ENCODE results near the gene ITIH2.

The ITIH2 gene

DNA sequence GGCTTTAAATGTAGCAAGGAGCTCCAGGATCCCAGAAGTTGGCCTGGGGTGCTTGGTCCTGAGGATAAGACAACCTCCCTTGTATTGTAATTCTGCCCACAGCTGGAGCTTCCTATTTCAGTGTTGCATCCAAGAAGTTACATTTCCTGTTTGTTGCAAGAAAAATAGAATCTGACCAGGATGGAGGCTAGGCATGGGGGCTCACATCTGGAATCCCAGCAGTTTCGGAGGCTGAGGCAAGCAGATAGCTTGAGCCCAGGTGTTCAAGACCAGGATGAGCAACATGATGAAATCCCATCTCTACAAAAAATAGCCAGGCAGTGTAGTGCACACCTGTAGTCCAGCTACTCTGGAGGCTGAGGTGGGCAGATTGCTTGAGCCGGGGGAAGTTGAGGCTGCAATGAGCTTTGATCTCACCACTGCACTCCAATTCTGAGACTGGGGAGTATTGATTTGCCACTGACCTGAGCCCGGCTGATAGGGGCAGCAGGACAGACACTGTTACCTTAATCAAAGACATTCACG, 766 bp upstream of the ITIH2 start:
- Histone ChIP-seq H3K4me2 (no peak overlapping the region), H3K36me3 (ENCODE audit: insufficient read depth) (no peaks in the 10 kb centered on the region), H4K20me1 (ENCODE audit: insufficient read depth) (no peaks in the 10 kb centered on the region), H3K79me2 (ENCODE audit: insufficient read depth, low read depth) (no peaks in the 10 kb centered on the region), H3K9ac (no peak overlapping the region), H2AFZ (ENCODE audit: low read depth) (no peak overlapping the region), H3K4me3 (IDR thresholded peaks at IDR 0.05; ENCODE audit: insufficient read depth, low read depth, low read length) (no peak overlapping the region), H3K4me1 (ENCODE audit: low read depth, poor library complexity, severe bottlenecking) (no peaks in the 10 kb centered on the region), H3K27ac (no peak overlapping the region), H3K27me3 (ENCODE audit: insufficient read depth, low read depth) (no peaks in the 10 kb centered on the region)
- TF ChIP-seq, protein P1, sequence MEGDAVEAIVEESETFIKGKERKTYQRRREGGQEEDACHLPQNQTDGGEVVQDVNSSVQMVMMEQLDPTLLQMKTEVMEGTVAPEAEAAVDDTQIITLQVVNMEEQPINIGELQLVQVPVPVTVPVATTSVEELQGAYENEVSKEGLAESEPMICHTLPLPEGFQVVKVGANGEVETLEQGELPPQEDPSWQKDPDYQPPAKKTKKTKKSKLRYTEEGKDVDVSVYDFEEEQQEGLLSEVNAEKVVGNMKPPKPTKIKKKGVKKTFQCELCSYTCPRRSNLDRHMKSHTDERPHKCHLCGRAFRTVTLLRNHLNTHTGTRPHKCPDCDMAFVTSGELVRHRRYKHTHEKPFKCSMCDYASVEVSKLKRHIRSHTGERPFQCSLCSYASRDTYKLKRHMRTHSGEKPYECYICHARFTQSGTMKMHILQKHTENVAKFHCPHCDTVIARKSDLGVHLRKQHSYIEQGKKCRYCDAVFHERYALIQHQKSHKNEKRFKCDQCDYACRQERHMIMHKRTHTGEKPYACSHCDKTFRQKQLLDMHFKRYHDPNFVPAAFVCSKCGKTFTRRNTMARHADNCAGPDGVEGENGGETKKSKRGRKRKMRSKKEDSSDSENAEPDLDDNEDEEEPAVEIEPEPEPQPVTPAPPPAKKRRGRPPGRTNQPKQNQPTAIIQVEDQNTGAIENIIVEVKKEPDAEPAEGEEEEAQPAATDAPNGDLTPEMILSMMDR (conservative IDR thresholded peaks at IDR 0.05; ENCODE audit: low read depth, low read length), result no peak

DNA sequence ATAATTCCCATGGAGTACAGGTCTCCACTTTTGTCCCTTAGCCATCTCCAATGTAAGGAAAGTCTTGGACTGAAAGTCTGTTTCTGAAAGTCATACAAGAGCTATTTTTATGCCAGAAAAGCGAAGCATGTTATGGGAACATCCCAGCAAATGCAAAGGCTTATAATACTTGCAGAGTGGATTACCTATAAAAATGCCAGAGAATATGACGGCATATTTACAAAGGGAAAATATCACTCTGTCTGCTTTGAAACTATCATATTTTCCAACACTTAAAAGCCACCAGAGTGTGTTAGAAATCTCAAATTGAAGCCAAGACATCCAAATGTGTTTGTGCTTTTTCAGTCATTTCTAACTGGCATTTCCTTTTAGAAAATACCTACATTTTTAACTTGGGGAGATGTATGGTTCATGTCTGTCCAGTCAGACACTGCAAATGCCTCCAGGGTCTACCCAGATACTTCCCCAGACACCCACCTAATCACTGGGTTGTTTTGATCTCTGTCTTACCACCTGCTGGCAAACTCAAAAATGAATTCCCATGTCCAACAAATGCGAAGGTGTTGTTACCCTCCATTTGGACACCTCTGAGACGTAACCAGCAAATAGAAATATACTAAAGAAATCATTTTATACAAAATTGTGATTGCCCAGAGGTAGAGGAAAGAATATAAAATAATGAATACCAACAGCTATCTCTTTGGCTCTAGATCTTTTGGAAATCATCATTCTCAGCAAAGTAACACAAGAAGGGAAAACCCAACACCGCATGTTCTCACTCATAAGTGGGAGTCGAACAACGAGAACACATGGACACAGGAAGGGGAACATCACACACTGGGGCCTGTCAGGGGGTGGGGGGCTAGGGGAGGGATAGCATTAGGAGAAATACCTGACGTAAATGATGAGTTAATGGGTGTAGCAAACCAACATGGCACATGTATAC, 1.2 kb downstream of the ITIH2 start:
- TF ChIP-seq, protein P1 (conservative IDR thresholded peaks at IDR 0.05; ENCODE audit: low read depth, low read length), result no peak
- no peaks in the 10 kb centered on the region for H4K20me1 ChIP-seq (ENCODE audit: insufficient read depth)
- H3K9ac ChIP-seq, result no peak overlapping the region
- H3K4me2 ChIP-seq, result no peak overlapping the region
- H3K27ac ChIP-seq, result no peak overlapping the region
- no peaks in the 10 kb centered on the region for H3K27me3 ChIP-seq (ENCODE audit: insufficient read depth, low read depth)
- no peak overlapping the region for H2AFZ ChIP-seq (ENCODE audit: low read depth)
- no peaks in the 10 kb centered on the region for H3K36me3 ChIP-seq (ENCODE audit: insufficient read depth)
- H3K4me3 ChIP-seq (IDR thresholded peaks at IDR 0.05; ENCODE audit: insufficient read depth, low read depth, low read length), result no peak overlapping the region
- no peaks in the 10 kb centered on the region for H3K4me1 ChIP-seq (ENCODE audit: low read depth, poor library complexity, severe bottlenecking)
- no peaks in the 10 kb centered on the region for H3K79me2 ChIP-seq (ENCODE audit: insufficient read depth, low read depth)

DNA sequence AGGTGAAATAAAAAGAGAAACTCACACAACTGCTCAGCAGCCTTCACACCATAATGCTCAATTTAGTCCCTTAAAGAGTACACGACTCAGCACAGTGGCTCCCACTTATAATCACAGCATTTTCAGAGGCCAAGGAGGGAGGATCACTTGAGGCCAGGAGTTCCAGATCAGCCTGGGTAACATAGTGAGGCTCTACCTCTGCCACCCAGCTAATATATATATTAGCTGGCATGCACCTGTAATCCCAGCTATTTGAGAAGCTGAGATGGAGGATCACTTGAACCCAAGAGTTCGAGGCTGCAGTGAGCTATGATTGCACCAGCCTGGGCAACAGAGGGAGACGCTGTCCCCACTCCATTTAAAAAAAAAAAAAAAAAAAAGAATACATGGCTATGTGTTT, 2.2 kb downstream of the ITIH2 start:
- Histone ChIP-seq H4K20me1 (ENCODE audit: insufficient read depth) (no peaks in the 10 kb centered on the region), H3K4me2 (no peak overlapping the region), H3K36me3 (ENCODE audit: insufficient read depth) (no peaks in the 10 kb centered on the region), H3K27ac (no peak overlapping the region), H2AFZ (ENCODE audit: low read depth) (no peak overlapping the region), H3K4me3 (IDR thresholded peaks at IDR 0.05; ENCODE audit: insufficient read depth, low read depth, low read length) (no peak overlapping the region), H3K27me3 (ENCODE audit: insufficient read depth, low read depth) (no peaks in the 10 kb centered on the region), H3K4me1 (ENCODE audit: low read depth, poor library complexity, severe bottlenecking) (no peaks in the 10 kb centered on the region), H3K9ac (no peak overlapping the region), H3K79me2 (ENCODE audit: insufficient read depth, low read depth) (no peaks in the 10 kb centered on the region)
- TF ChIP-seq, protein P1 (conservative IDR thresholded peaks at IDR 0.05; ENCODE audit: low read depth, low read length), result no peak

DNA sequence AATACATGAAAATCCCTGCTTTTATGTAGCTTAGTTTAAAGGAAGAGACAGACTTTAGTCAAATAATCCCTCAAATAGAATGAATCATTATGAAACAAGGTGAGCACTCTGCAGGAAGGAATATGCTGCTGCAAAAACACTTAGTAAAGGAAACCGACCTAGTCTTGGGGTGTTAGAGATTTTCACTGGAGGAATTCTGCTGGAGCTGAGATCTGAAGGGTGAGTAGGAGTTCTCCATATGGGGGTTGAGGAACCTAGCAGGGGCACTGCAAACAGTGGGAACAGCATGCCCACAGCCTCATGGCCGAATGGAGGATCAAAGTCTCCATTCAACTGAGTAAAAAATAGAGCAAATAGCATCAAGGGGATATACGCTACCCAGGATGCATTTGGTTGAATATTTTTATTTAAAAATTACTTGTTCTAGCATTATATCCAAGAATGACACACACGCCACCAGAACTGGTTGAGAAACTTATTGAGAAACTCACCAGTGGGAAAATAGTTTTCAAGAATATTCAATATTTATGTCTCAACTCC, 3.5 kb downstream of the ITIH2 start:
- Histone ChIP-seq H3K9ac (no peak overlapping the region), H3K36me3 (ENCODE audit: insufficient read depth) (no peaks in the 10 kb centered on the region), H3K27ac (no peak overlapping the region), H2AFZ (ENCODE audit: low read depth) (no peak overlapping the region), H3K4me2 (no peak overlapping the region), H3K79me2 (ENCODE audit: insufficient read depth, low read depth) (no peaks in the 10 kb centered on the region), H3K27me3 (ENCODE audit: insufficient read depth, low read depth) (no peaks in the 10 kb centered on the region), H4K20me1 (ENCODE audit: insufficient read depth) (no peaks in the 10 kb centered on the region), H3K4me3 (IDR thresholded peaks at IDR 0.05; ENCODE audit: insufficient read depth, low read depth, low read length) (no peak overlapping the region), H3K4me1 (ENCODE audit: low read depth, poor library complexity, severe bottlenecking) (no peaks in the 10 kb centered on the region)
- TF ChIP-seq, protein P1 (conservative IDR thresholded peaks at IDR 0.05; ENCODE audit: low read depth, low read length), result no peak

Data from KMS-11 (cell line).